Measurements from ENCODE around the gene ARVCF.

Gene ARVCF

DNA sequence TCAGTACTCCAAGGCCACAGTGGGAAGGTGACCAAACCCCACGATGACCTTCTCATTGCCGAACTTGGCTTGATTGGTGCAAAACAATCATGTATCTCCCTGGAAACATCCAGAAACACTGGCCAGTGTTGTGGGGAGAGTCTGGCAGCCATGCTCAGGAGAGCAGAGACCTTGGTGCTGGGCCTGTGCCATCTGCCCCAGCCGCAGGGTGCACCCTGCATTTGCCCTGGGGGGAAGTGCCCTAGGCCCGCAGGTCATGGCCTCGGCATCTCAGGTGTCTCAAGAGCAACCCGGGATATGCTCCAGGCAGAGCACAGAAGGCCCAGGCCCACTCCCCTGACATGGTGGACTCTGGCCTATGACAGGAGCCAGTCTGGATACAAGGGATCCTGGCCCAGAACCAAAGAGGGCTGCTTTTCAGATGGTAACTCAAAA, 23.7 kb downstream of the ARVCF start:
- H3K36me3 ChIP-seq (ENCODE audit: low read depth), result no peaks in the 10 kb centered on the region
- no peak overlapping the region for H3K27ac ChIP-seq (ENCODE audit: poor library complexity, severe bottlenecking)
- DNase-seq (ENCODE audit: low spot score), result no peak
- H3K27me3 ChIP-seq (ENCODE audit: insufficient read depth, poor library complexity, severe bottlenecking), result no peaks in the 10 kb centered on the region
- no peaks in the 10 kb centered on the region for H3K4me1 ChIP-seq (ENCODE audit: insufficient read depth, poor library complexity, severe bottlenecking)
- TF ChIP-seq, protein P1, sequence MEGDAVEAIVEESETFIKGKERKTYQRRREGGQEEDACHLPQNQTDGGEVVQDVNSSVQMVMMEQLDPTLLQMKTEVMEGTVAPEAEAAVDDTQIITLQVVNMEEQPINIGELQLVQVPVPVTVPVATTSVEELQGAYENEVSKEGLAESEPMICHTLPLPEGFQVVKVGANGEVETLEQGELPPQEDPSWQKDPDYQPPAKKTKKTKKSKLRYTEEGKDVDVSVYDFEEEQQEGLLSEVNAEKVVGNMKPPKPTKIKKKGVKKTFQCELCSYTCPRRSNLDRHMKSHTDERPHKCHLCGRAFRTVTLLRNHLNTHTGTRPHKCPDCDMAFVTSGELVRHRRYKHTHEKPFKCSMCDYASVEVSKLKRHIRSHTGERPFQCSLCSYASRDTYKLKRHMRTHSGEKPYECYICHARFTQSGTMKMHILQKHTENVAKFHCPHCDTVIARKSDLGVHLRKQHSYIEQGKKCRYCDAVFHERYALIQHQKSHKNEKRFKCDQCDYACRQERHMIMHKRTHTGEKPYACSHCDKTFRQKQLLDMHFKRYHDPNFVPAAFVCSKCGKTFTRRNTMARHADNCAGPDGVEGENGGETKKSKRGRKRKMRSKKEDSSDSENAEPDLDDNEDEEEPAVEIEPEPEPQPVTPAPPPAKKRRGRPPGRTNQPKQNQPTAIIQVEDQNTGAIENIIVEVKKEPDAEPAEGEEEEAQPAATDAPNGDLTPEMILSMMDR (IDR thresholded peaks at IDR 0.05; ENCODE audit: poor library complexity, severe bottlenecking), result no peak
- no peak overlapping the region for H3K4me3 ChIP-seq (ENCODE audit: severe bottlenecking)
- H3K9me3 ChIP-seq (ENCODE audit: severe bottlenecking), result no peaks in the 10 kb centered on the region
- ATAC-seq (ENCODE audit: low read depth), result no peak

DNA sequence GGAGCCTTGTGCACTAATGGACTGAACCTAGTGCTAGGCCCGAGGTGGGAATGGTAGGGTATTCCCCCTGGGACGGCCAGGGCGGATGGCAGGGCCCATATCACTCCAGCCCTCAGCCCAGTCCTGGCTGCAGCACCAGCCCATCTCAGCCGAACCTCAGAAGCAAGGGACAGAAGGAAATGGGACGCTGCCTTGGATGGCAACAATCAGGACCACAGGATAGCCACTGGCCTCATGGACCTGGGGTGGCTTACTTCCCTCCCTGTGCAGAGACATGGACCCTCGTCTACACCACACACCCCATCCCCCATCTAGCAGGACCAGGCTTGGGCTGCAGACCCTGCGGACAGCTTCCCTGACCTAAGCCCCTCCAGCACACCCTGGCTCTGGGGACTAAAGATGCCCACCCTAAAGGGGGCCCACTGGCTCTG, 24.1 kb downstream of the ARVCF start:
- DNase-seq (ENCODE audit: low spot score) (no peak), ATAC-seq (ENCODE audit: low read depth) (no peak)
- Histone ChIP-seq H3K27me3 (ENCODE audit: insufficient read depth, poor library complexity, severe bottlenecking) (no peaks in the 10 kb centered on the region), H3K4me3 (ENCODE audit: severe bottlenecking) (no peak overlapping the region), H3K9me3 (ENCODE audit: severe bottlenecking) (no peaks in the 10 kb centered on the region), H3K36me3 (ENCODE audit: low read depth) (no peaks in the 10 kb centered on the region), H3K4me1 (ENCODE audit: insufficient read depth, poor library complexity, severe bottlenecking) (no peaks in the 10 kb centered on the region), H3K27ac (ENCODE audit: poor library complexity, severe bottlenecking) (no peak overlapping the region)
- TF ChIP-seq, protein P1 (IDR thresholded peaks at IDR 0.05; ENCODE audit: poor library complexity, severe bottlenecking), result no peak

DNA sequence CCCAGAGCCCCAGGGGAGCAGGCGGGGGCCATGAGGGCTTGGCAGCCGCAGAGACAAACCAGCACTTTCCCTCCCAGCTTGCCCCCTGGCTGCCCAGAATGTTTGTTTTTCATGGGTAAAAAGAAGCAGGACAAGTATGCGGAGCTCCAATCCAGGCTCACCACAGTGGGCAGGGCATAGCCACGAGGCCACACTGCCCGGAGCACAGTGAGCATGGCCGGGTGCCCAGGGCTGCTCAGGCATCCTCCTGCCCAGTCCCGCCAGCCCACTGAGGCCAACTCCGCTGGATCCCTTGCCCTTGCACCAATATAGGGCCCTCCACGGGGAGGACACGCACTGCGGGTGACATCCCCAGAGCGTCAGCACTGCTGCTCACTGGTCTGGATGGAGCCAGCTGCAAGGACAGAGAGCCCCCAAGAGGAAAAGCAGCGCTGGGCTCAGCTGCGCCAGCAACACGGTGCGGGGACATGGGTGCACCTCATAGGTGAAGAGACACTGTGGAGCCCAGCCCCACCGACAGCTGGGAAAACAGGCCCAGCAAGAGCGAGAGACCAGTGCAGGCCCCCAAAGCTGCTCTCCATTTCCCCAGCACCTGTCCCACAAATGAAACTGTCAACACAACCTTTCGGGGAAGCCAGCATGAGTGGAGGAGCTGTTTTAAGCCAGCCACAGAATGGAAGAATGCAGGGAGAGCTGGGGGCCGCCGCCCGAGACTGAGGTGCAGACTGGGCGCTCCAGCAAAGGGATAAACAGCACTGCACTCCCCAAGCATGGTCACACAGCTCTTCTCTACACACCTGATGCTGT, 24.8 kb downstream of the ARVCF start:
- Histone ChIP-seq H3K36me3 (ENCODE audit: low read depth) (no peaks in the 10 kb centered on the region), H3K9me3 (ENCODE audit: severe bottlenecking) (no peaks in the 10 kb centered on the region), H3K27ac (ENCODE audit: poor library complexity, severe bottlenecking) (no peak overlapping the region), H3K27me3 (ENCODE audit: insufficient read depth, poor library complexity, severe bottlenecking) (no peaks in the 10 kb centered on the region), H3K4me3 (ENCODE audit: severe bottlenecking) (no peak overlapping the region), H3K4me1 (ENCODE audit: insufficient read depth, poor library complexity, severe bottlenecking) (no peaks in the 10 kb centered on the region)
- no peak for ATAC-seq (ENCODE audit: low read depth)
- DNase-seq (ENCODE audit: low spot score), result no peak
- TF ChIP-seq, protein P1 (IDR thresholded peaks at IDR 0.05; ENCODE audit: poor library complexity, severe bottlenecking), result no peak

DNA sequence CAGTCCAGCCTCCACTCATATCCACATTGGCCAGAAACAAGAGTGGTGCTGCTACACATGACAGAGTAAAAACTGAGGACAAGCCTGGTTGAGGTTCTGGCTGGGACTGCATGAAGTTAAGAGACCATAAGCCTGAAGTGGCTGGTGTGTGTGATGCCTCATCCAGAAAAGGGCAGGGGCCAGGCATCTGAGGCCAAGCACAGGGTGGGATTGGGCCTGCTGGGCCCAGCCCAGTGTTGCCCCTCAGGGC, 25.3 kb downstream of the ARVCF start:
- Histone ChIP-seq H3K27ac (ENCODE audit: poor library complexity, severe bottlenecking) (no peak overlapping the region), H3K36me3 (ENCODE audit: low read depth) (no peaks in the 10 kb centered on the region), H3K9me3 (ENCODE audit: severe bottlenecking) (no peaks in the 10 kb centered on the region), H3K4me3 (ENCODE audit: severe bottlenecking) (no peak overlapping the region), H3K4me1 (ENCODE audit: insufficient read depth, poor library complexity, severe bottlenecking) (no peaks in the 10 kb centered on the region), H3K27me3 (ENCODE audit: insufficient read depth, poor library complexity, severe bottlenecking) (no peaks in the 10 kb centered on the region)
- TF ChIP-seq, protein P1 (IDR thresholded peaks at IDR 0.05; ENCODE audit: poor library complexity, severe bottlenecking), result no peak
- ATAC-seq (ENCODE audit: low read depth), result no peak
- DNase-seq (ENCODE audit: low spot score), result no peak

DNA sequence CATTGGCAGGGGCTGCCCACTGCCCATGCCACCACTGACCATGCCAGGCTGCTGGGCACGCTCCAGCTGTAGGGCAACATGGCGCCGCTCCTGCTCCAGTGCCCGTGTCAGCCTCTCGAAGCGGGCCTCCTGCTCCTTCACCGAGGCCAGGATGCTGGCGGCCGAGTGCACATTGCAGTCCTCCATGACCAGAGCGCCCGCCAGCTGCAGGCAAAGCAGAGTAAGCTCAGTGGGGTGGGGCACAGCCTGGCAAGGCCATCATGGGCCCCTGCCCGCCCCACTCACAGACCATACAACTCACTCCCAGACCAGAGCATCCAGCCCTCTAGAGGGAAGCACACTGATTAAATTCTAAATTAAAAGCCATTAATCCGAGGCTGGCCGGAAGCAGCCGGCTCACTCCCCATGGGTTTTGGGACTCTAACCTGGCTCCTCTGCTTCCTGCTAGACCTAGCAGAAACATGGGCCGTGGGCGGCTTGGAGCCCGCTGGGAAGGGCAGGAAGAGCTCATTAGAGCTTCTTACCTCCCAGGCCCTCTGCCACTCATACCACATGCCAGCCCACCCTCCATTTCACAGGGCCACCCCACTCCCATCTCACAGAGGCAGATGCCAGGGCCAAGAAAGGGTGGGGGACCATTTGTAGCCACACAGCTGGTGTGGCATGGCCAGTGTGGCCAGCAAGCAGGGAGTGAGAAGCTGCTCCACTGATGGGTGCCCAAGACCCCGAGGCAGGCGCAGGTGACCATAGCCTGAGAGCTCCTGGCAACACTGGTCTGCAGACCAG, 25.8 kb downstream of the ARVCF start:
- H3K9me3 ChIP-seq (ENCODE audit: severe bottlenecking), result no peaks in the 10 kb centered on the region
- ATAC-seq (ENCODE audit: low read depth), result no peak
- H3K27ac ChIP-seq (ENCODE audit: poor library complexity, severe bottlenecking), result no peak overlapping the region
- no peak overlapping the region for H3K4me3 ChIP-seq (ENCODE audit: severe bottlenecking)
- no peaks in the 10 kb centered on the region for H3K4me1 ChIP-seq (ENCODE audit: insufficient read depth, poor library complexity, severe bottlenecking)
- H3K36me3 ChIP-seq (ENCODE audit: low read depth), result no peaks in the 10 kb centered on the region
- DNase-seq (ENCODE audit: low spot score), result no peak
- TF ChIP-seq, protein P1 (IDR thresholded peaks at IDR 0.05; ENCODE audit: poor library complexity, severe bottlenecking), result no peak
- H3K27me3 ChIP-seq (ENCODE audit: insufficient read depth, poor library complexity, severe bottlenecking), result no peaks in the 10 kb centered on the region

Measured in RWPE2 (cell line).